Peyer's patch (tissue), 4 donors: ENCODE results near the gene SNRPN. TPM values are rescaled to one million over a fixed set of nuclear protein-coding genes. Genes with fewer than 3 reads are reported as not detected.
"Not testable (repeated sequence)": the region's sequence is repeated elsewhere in the genome, so short reads cannot be mapped to it uniquely, and the experiment has no call there.

Source experiments
- DNase-seq, 3 donors: peaks; one replicate each; pipeline ENCODE4 v3.0.0-alpha.2; 2017 to 2019
- H3K27ac ChIP-seq, 4 donors: fragments of 200-600 bp; sonication (generic); one replicate each; pipeline ENCODE4 v1.5.1; 2016 to 2019
- H3K27me3 ChIP-seq, 2 donors: fragments of 200-600 bp; sonication (generic); one replicate each; pipeline ENCODE4 v1.5.1; 2019
- H3K36me3 ChIP-seq, 3 donors: fragments of 200-600 bp; sonication (generic); one replicate each; pipeline ENCODE4 v1.5.1; 2016 to 2019
- H3K4me1 ChIP-seq, 4 donors: fragments of 200-600 bp; sonication (generic); one replicate each; pipeline ENCODE4 v1.5.1; 2016 to 2019
- H3K4me3 ChIP-seq, 4 donors: fragments of 200-600 bp; sonication (generic); 1 replicate in 3 of 4; 2 replicates in 1 of 4; pipeline ENCODE4 v1.5.1; 2016 to 2019; ENCODE audit warnings: mild to moderate bottlenecking in 1 of 4
- H3K9me3 ChIP-seq, 4 donors: fragments of 200-600 bp; sonication (generic); one replicate each; pipeline ENCODE4 v1.5.1; 2016 to 2019; ENCODE audit warnings: mild to moderate bottlenecking in 1 of 4
- POLR2A ChIP-seq, 2 donors: fragments of 450-650 bp; IDR thresholded peaks; one replicate each; pipeline ENCODE4 v1.5.1; 2017; ENCODE audit warnings: antibody characterized with exemption in 2 of 2, mild to moderate bottlenecking in 2 of 2, moderate library complexity in 2 of 2
- total RNA-seq, 4 donors: library from RNA; depleted of rRNA; stranded (reverse); fragments of >200 nt; gene quantifications; one replicate each; pipeline ENCODE4 v1.1.0, GENCODE V29; 2016
- TF ChIP-seq, protein P1 (sequence below), 6 experiments: fragments of 450-650 bp in 4 of 6; fragments of 200-600 bp in 2 of 6; sonication (generic) in 1 of 6; IDR thresholded peaks; one replicate each; pipeline ENCODE4 v1.5.1; 2017 to 2019; ENCODE audit warnings: antibody characterized with exemption in 6 of 6, mild to moderate bottlenecking in 3 of 6, moderate library complexity in 1 of 6

SNRPN gene
- total RNA-seq: 100 to 1,000 TPM in 1 of 4 donors, 10 to 100 TPM in 3; 39.4 to 102 (median 50.8) TPM

- H3K27me3 ChIP-seq: no peaks in the 10 kb centered on the region
- H3K27ac ChIP-seq: peak within 1 kb of the TSS; percentile 80 to 85 (median 82)
- no peaks in the 10 kb centered on the region for H3K4me1 ChIP-seq
- peak; percentile 71 to 88 (median 74) for DNase-seq
- H3K9me3 ChIP-seq: no peaks in the 10 kb centered on the region
- TF ChIP-seq POLR2A (IDR thresholded peaks at IDR 0.05): peak; percentile 61 to 67
- TF ChIP-seq, protein P1, sequence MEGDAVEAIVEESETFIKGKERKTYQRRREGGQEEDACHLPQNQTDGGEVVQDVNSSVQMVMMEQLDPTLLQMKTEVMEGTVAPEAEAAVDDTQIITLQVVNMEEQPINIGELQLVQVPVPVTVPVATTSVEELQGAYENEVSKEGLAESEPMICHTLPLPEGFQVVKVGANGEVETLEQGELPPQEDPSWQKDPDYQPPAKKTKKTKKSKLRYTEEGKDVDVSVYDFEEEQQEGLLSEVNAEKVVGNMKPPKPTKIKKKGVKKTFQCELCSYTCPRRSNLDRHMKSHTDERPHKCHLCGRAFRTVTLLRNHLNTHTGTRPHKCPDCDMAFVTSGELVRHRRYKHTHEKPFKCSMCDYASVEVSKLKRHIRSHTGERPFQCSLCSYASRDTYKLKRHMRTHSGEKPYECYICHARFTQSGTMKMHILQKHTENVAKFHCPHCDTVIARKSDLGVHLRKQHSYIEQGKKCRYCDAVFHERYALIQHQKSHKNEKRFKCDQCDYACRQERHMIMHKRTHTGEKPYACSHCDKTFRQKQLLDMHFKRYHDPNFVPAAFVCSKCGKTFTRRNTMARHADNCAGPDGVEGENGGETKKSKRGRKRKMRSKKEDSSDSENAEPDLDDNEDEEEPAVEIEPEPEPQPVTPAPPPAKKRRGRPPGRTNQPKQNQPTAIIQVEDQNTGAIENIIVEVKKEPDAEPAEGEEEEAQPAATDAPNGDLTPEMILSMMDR (IDR thresholded peaks at IDR 0.05): no peak
- no peaks in the 10 kb centered on the region for H3K36me3 ChIP-seq
- H3K4me3 ChIP-seq: peak within 1 kb of the TSS; percentile 59 to 79 (median 65)
Measured at GRCh38 chr15:24954783-24955530, at the start of gene SNRPN, which contains the start of gene SNURF. TSS of gene SNRPN (plus strand) at chr15:24954987. CDS start at chr15:24974454, 19,467 bp downstream. TSS of gene SNURF (plus strand) at chr15:24954987. CDS start at chr15:24955049, 62 bp downstream.

GRCh38 chr15:24916305-24917009 lies 38.3 kb upstream of the SNRPN start:
- Histone ChIP-seq H3K4me1 (no peaks in the 10 kb centered on the region), H3K9me3 (no peaks in the 10 kb centered on the region), H3K27ac (no peak overlapping the region), H3K4me3 (no peak overlapping the region), H3K36me3 (no peaks in the 10 kb centered on the region), H3K27me3 (no peaks in the 10 kb centered on the region)
- TF ChIP-seq, protein P1 (IDR thresholded peaks at IDR 0.05): no peak
- TF ChIP-seq POLR2A (IDR thresholded peaks at IDR 0.05): no peak
- no peak for DNase-seq

GRCh38 chr15:24917431-24917830 lies 37.4 kb upstream of the SNRPN start:
- no peak overlapping the region for H3K27ac ChIP-seq
- DNase-seq: no peak
- no peaks in the 10 kb centered on the region for H3K36me3 ChIP-seq
- H3K4me3 ChIP-seq: no peak overlapping the region
- H3K9me3 ChIP-seq: no peaks in the 10 kb centered on the region
- TF ChIP-seq, protein P1 (IDR thresholded peaks at IDR 0.05): no peak
- H3K4me1 ChIP-seq: no peaks in the 10 kb centered on the region
- H3K27me3 ChIP-seq: no peaks in the 10 kb centered on the region

GRCh38 chr15:24919446-24919845 lies 35.3 kb upstream of the SNRPN start:
- Histone ChIP-seq H3K4me3 (no peak overlapping the region), H3K36me3 (no peaks in the 10 kb centered on the region), H3K9me3 (no peaks in the 10 kb centered on the region), H3K27ac (no peak overlapping the region), H3K4me1 (no peaks in the 10 kb centered on the region), H3K27me3 (no peaks in the 10 kb centered on the region)
- no peak for DNase-seq
- no peak for TF ChIP-seq POLR2A (IDR thresholded peaks at IDR 0.05)
- TF ChIP-seq, protein P1 (IDR thresholded peaks at IDR 0.05): no peak

DNA sequence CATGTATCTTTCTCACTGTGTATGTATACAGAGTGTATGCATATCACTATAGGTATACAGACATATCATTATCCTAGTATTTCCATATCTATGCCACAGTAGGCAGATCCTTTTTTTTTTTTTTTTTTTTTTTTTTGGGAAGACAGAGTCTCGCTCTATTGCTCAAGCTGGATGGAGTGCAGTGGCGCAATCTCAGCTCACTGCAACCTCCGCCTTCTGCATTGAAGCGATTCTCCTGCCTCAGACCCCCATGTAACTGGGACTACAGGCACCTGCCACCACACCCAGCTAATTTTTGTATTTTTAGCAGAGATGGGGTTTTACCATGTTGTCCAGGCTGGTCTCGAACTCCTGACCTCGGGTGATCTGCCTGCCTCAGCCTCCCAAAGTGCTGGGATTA lies 32.0 kb upstream of the SNRPN start:
- not testable (repeated sequence) for H3K4me1 ChIP-seq, H3K9me3 ChIP-seq, H3K27me3 ChIP-seq, H3K36me3 ChIP-seq, H3K27ac ChIP-seq, H3K4me3 ChIP-seq, DNase-seq

- no peak overlapping the region for H3K4me3 ChIP-seq
- H3K27me3 ChIP-seq: no peaks in the 10 kb centered on the region
- no peaks in the 10 kb centered on the region for H3K4me1 ChIP-seq
- no peaks in the 10 kb centered on the region for H3K9me3 ChIP-seq
- no peak overlapping the region for H3K27ac ChIP-seq
- TF ChIP-seq POLR2A (IDR thresholded peaks at IDR 0.05): no peak
- no peaks in the 10 kb centered on the region for H3K36me3 ChIP-seq
- DNase-seq: no peak
Measured at GRCh38 chr15:24924153-24924552, 30.6 kb upstream of the SNRPN start.
